HepG2 (cell line): ENCODE results near the gene CISD3. TPM values are rescaled to one million over a fixed set of nuclear protein-coding genes. Genes with fewer than 3 reads are reported as not detected.

Source experiments
- ATRX ChIP-seq: sonication (generic); formaldehyde crosslinking; IDR thresholded peaks from 2 replicates; pipeline ENCODE4 v1.4.0; 2020; ENCODE audit warnings: missing genetic modification reagents, borderline replicate concordance
- BRD4 ChIP-seq: sonication (generic); formaldehyde crosslinking; IDR thresholded peaks from 2 replicates; pipeline ENCODE4 v1.4.0; 2020; ENCODE audit warnings: missing genetic modification reagents
- ETV5 ChIP-seq: IDR thresholded peaks from 2 replicates; pipeline ENCODE4 v1.6.1; 2018; ENCODE audit warnings: missing biosample characterization, missing genetic modification reagents, inconsistent platforms, borderline replicate concordance
- FOXC1 ChIP-seq: sonication (generic); formaldehyde crosslinking; IDR thresholded peaks from 2 replicates; pipeline ENCODE4 v1.8.0; 2022; ENCODE audit warnings: mild to moderate bottlenecking, missing genetic modification reagents, borderline replicate concordance
- HOXA9 ChIP-seq: sonication (generic); formaldehyde crosslinking; IDR thresholded peaks from 2 replicates; pipeline ENCODE4 v1.8.1; 2022; ENCODE audit warnings: missing genetic modification reagents, mild to moderate bottlenecking, moderate library complexity, borderline replicate concordance
- KDM3A ChIP-seq: IDR thresholded peaks from 2 replicates; pipeline ENCODE4 v1.6.1; 2018; ENCODE audit warnings: low read depth, missing compliant biosample characterization
- KIAA2018 ChIP-seq: sonication (generic); formaldehyde crosslinking; IDR thresholded peaks from 2 replicates; pipeline ENCODE4 v1.5.0; 2020; ENCODE audit warnings: mild to moderate bottlenecking, missing genetic modification reagents, borderline replicate concordance
- MATR3 ChIP-seq: sonication (generic); formaldehyde crosslinking; IDR thresholded peaks from 2 replicates; pipeline ENCODE4 v1.4.0; 2020; ENCODE audit warnings: missing genetic modification reagents
- POLR2A ChIP-seq, 2 experiments: IDR thresholded peaks; 2 replicates each; pipeline ENCODE4 v1.6.1; 2011; ENCODE audit warnings: low read depth in 2 of 2, low read length in 2 of 2, mild to moderate bottlenecking in 1 of 2, moderate library complexity in 1 of 2; ENCODE audit not compliant: insufficient read depth in 1 of 2
- POLR2AphosphoS5 ChIP-seq: IDR thresholded peaks from 2 replicates; pipeline ENCODE4 v1.6.1; 2012; ENCODE audit warnings: low read depth, low read length
- ZNF558 ChIP-seq: sonication (generic); formaldehyde crosslinking; IDR thresholded peaks from 2 replicates; pipeline ENCODE4 v1.9.0; 2022; ENCODE audit warnings: mild to moderate bottlenecking, missing genetic modification reagents, borderline replicate concordance
- ZNF567 ChIP-seq: sonication (generic); formaldehyde crosslinking; IDR thresholded peaks from 2 replicates; pipeline ENCODE4 v1.8.1; 2023; ENCODE audit warnings: mild to moderate bottlenecking, missing genetic modification reagents, borderline replicate concordance
- ZNF678 ChIP-seq: sonication (generic); formaldehyde crosslinking; IDR thresholded peaks from 2 replicates; pipeline ENCODE4 v1.4.0; 2020; ENCODE audit warnings: mild to moderate bottlenecking, missing genetic modification reagents
- ZNF839 ChIP-seq: sonication (generic); formaldehyde crosslinking; IDR thresholded peaks from 2 replicates; pipeline ENCODE4 v1.4.0; 2020; ENCODE audit warnings: missing genetic modification reagents, mild to moderate bottlenecking, borderline replicate concordance
- polyA plus RNA-seq, 8 experiments: library from polyadenylated mRNA; depleted of rRNA in 3 of 8; stranded (reverse) in 7 of 8; unstranded in 1 of 8; fragments of >200 nt; fragmentation: Illumina TruSeq in 4 of 8; extraction: Trizol in 4 of 8; gene quantifications; 2 replicates each; pipeline versions ENCODE4 v1.2.1 to v1.2.3, GENCODE V29; 2011 to 2016; ENCODE audit warnings: low read depth in 4 of 8, missing spikeins in 1 of 8, mixed read lengths in 1 of 8; ENCODE audit not compliant: insufficient read depth in 1 of 8
- total RNA-seq, 5 experiments: library from RNA; depleted of rRNA; stranded (reverse); fragments of >200 nt; fragmentation: Illumina TruSeq; extraction: Trizol; gene quantifications; 2 replicates each; pipeline ENCODE4 v1.2.3, GENCODE V29; 2016; ENCODE audit warnings: low read depth in 1 of 5
- TF ChIP-seq, protein P1 (sequence below): sonication (generic); formaldehyde crosslinking; IDR thresholded peaks from 2 replicates; pipeline ENCODE4 v1.5.1; 2020; ENCODE audit warnings: mild to moderate bottlenecking, missing genetic modification reagents, moderate library complexity

Gene CISD3
- total and polyA plus RNA-seq, 2 of the 13 experiments (the other 11 are each of a cell fraction or from before 2014, with no cell fraction given): 30.0 to 34.1 TPM

GRCh38 chr17:38706505-38707216, 23.5 kb upstream of the CISD3 start (continued):
- no peak for TF ChIP-seq ZNF678 (CRISPR knock-in tag)
- TF ChIP-seq ZNF558 (CRISPR knock-in tag): no peak; the same call in 1 of the 2 replicates
- no peak for TF ChIP-seq ATRX (CRISPR knock-in tag)
- no peak for TF ChIP-seq BRD4 (CRISPR knock-in tag)
- TF ChIP-seq ZNF839 (CRISPR knock-in tag): no peak
- TF ChIP-seq, protein P1, sequence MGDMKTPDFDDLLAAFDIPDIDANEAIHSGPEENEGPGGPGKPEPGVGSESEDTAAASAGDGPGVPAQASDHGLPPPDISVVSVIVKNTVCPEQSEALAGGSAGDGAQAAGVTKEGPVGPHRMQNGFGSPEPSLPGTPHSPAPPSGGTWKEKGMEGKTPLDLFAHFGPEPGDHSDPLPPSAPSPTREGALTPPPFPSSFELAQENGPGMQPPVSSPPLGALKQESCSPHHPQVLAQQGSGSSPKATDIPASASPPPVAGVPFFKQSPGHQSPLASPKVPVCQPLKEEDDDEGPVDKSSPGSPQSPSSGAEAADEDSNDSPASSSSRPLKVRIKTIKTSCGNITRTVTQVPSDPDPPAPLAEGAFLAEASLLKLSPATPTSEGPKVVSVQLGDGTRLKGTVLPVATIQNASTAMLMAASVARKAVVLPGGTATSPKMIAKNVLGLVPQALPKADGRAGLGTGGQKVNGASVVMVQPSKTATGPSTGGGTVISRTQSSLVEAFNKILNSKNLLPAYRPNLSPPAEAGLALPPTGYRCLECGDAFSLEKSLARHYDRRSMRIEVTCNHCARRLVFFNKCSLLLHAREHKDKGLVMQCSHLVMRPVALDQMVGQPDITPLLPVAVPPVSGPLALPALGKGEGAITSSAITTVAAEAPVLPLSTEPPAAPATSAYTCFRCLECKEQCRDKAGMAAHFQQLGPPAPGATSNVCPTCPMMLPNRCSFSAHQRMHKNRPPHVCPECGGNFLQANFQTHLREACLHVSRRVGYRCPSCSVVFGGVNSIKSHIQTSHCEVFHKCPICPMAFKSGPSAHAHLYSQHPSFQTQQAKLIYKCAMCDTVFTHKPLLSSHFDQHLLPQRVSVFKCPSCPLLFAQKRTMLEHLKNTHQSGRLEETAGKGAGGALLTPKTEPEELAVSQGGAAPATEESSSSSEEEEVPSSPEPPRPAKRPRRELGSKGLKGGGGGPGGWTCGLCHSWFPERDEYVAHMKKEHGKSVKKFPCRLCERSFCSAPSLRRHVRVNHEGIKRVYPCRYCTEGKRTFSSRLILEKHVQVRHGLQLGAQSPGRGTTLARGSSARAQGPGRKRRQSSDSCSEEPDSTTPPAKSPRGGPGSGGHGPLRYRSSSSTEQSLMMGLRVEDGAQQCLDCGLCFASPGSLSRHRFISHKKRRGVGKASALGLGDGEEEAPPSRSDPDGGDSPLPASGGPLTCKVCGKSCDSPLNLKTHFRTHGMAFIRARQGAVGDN (CRISPR knock-in tag): peak; percentile 41
- TF ChIP-seq MATR3 (CRISPR knock-in tag): no peak
- no peak for TF ChIP-seq HOXA9
- 0 out of 2 replicates have a peak, but pooled peaks have one; percentile 11 for TF ChIP-seq ETV5
- no peak for TF ChIP-seq KIAA2018 (CRISPR knock-in tag)
- peak in 1 of 2 experiments; percentile 48; a peak in 2 of 4 replicates for TF ChIP-seq POLR2A (IDR thresholded peaks at IDR 0.05; ENCODE audit: insufficient read depth in 1 of 2, low read depth in 2 of 2, low read length in 2 of 2)
- peak; percentile 80; the same call in 1 of the 2 replicates for TF ChIP-seq FOXC1 (CRISPR knock-in tag)
- TF ChIP-seq POLR2AphosphoS5: 0 out of 2 replicates have a peak, but pooled peaks have one; percentile 34
- no peak for TF ChIP-seq ZNF567 (CRISPR knock-in tag)
- TF ChIP-seq KDM3A: no peak
